HL-60 (cell line): ENCODE data around the gene WAC.

ENCODE experiments used
- DNase-seq, 2 experiments: peaks; one replicate each; pipeline ENCODE4 v3.0.0-alpha.2; 2010 to 2020; ENCODE audit warnings: low read depth in 1 of 2, low spot score in 1 of 2
- H3K27ac ChIP-seq: fragments of 250-450 bp; sonication (Bioruptor Pico); replicated peaks from 2 replicates; pipeline ENCODE4 v1.5.1; 2020; ENCODE audit warnings: mild to moderate bottlenecking, moderate library complexity
- H3K27me3 ChIP-seq: fragments of 250-450 bp; sonication (Bioruptor Pico); 2 replicates; pipeline ENCODE4 v1.5.1; 2021; ENCODE audit warnings: mild to moderate bottlenecking, moderate library complexity; ENCODE audit not compliant: insufficient read depth, poor library complexity, severe bottlenecking
- H3K4me3 ChIP-seq: replicated peaks from 2 replicates; pipeline ENCODE4 v1.5.1; 2011; ENCODE audit warnings: mild to moderate bottlenecking, control low read depth, low read length; ENCODE audit not compliant: insufficient read depth
- GABPA ChIP-seq: IDR thresholded peaks from 2 replicates; pipeline ENCODE4 v1.6.1; 2012; ENCODE audit warnings: low read depth
- POLR2AphosphoS5 ChIP-seq: IDR thresholded peaks from 2 replicates; pipeline ENCODE4 v1.6.1; 2012; ENCODE audit warnings: low read depth
- SPI1 ChIP-seq: IDR thresholded peaks from 2 replicates; pipeline ENCODE4 v1.6.1; 2012; ENCODE audit warnings: low read depth, mild to moderate bottlenecking, borderline replicate concordance
- TF ChIP-seq, protein P1 (sequence below): IDR thresholded peaks from 2 replicates; pipeline ENCODE4 v1.6.1; 2012; ENCODE audit warnings: low read depth; ENCODE audit not compliant: insufficient replicate concordance
- TF ChIP-seq, protein P2 (sequence below): IDR thresholded peaks from one replicate; pipeline ENCODE4 v1.5.1; 2011; ENCODE audit warnings: low read length, control low read depth, inconsistent platforms; ENCODE audit not compliant: insufficient read depth

The WAC gene

DNA sequence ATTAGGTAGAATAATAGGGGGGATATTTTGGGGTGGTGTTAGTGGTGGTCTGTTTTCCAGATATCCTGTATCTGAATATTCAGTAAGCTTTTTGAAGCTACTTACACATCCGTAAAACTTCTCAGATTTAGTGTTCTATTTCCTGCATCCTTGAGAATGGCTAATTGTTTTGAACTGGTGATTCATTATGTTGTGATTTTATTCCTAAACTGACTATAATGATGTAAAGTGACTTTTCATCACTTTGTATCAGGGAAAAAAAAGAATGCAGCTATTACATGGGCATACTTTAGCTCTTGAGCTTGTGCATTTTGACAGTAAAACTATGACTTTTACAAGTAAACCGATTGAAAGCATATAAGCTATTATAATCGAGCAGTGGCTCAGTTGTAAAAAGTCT is 18.2 kb downstream of the WAC start:
- H3K27ac ChIP-seq: no peak overlapping the region
- TF ChIP-seq POLR2AphosphoS5 (no peak), SPI1 (no peak), GABPA (no peak)
- TF ChIP-seq, protein P1, sequence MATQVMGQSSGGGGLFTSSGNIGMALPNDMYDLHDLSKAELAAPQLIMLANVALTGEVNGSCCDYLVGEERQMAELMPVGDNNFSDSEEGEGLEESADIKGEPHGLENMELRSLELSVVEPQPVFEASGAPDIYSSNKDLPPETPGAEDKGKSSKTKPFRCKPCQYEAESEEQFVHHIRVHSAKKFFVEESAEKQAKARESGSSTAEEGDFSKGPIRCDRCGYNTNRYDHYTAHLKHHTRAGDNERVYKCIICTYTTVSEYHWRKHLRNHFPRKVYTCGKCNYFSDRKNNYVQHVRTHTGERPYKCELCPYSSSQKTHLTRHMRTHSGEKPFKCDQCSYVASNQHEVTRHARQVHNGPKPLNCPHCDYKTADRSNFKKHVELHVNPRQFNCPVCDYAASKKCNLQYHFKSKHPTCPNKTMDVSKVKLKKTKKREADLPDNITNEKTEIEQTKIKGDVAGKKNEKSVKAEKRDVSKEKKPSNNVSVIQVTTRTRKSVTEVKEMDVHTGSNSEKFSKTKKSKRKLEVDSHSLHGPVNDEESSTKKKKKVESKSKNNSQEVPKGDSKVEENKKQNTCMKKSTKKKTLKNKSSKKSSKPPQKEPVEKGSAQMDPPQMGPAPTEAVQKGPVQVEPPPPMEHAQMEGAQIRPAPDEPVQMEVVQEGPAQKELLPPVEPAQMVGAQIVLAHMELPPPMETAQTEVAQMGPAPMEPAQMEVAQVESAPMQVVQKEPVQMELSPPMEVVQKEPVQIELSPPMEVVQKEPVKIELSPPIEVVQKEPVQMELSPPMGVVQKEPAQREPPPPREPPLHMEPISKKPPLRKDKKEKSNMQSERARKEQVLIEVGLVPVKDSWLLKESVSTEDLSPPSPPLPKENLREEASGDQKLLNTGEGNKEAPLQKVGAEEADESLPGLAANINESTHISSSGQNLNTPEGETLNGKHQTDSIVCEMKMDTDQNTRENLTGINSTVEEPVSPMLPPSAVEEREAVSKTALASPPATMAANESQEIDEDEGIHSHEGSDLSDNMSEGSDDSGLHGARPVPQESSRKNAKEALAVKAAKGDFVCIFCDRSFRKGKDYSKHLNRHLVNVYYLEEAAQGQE: no peak
- TF ChIP-seq, protein P2, sequence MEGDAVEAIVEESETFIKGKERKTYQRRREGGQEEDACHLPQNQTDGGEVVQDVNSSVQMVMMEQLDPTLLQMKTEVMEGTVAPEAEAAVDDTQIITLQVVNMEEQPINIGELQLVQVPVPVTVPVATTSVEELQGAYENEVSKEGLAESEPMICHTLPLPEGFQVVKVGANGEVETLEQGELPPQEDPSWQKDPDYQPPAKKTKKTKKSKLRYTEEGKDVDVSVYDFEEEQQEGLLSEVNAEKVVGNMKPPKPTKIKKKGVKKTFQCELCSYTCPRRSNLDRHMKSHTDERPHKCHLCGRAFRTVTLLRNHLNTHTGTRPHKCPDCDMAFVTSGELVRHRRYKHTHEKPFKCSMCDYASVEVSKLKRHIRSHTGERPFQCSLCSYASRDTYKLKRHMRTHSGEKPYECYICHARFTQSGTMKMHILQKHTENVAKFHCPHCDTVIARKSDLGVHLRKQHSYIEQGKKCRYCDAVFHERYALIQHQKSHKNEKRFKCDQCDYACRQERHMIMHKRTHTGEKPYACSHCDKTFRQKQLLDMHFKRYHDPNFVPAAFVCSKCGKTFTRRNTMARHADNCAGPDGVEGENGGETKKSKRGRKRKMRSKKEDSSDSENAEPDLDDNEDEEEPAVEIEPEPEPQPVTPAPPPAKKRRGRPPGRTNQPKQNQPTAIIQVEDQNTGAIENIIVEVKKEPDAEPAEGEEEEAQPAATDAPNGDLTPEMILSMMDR: no peak
- no peak for DNase-seq
- H3K4me3 ChIP-seq: no peak overlapping the region
- no peaks in the 10 kb centered on the region for H3K27me3 ChIP-seq

DNA sequence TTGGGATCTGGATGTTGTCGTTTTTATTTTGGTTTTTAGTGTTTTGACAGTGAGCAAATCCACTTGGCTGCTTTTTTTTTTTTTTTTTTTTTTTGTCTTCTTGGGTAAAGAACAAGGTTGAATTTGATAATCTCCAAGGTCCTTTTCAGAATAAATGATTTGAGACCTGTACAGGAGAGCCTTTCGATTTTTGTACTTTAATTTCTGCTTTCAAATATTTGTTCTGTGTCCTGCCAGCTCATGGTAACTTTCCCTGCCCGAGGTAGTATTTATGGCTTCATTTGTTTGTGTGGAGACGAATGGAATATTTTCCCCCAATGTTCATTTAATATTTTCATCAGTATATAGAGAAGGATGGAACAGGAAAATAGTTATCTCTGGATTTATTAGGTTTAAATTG is 19.9 kb downstream of the WAC start:
- no peak overlapping the region for H3K27ac ChIP-seq

DNA sequence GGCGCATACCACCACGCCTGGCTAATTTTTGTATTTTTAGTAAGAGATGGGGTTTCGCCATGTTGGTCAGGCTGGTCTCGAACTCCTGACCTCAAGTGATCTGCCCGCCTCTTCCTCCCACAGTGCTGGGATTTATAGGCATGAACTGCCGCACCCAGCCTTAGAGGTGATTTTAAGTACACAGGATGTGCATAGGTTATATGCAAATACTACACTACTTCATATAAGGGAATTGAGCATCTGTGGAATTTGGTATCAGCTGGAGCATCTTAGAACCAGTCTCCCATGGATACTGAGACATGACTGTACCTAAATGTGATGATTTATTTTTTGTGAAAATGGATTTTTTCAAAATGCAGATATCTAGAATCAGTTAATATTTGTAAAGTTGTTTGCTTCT is 21.1 kb downstream of the WAC start:
- TF ChIP-seq SPI1: no peak
- TF ChIP-seq, protein P1: no peak
- TF ChIP-seq, protein P2: no peak
- TF ChIP-seq GABPA: no peak
- no peak for TF ChIP-seq POLR2AphosphoS5
- Histone ChIP-seq H3K27ac (no peak overlapping the region), H3K27me3 (no peaks in the 10 kb centered on the region), H3K4me3 (no peak overlapping the region)
- DNase-seq: no peak

More for the DNA sequence above, 19.9 kb downstream of the WAC start:
- no peak for TF ChIP-seq POLR2AphosphoS5
- no peak for TF ChIP-seq SPI1
- TF ChIP-seq, protein P1: no peak
- TF ChIP-seq, protein P2: no peak
- no peak for TF ChIP-seq GABPA
- H3K4me3 ChIP-seq: no peak overlapping the region
- H3K27me3 ChIP-seq: no peaks in the 10 kb centered on the region
- DNase-seq: no peak
